ENCODE measurements around the gene CPT1C. TPM values are rescaled to one million over a fixed set of nuclear protein-coding genes. Genes with fewer than 3 reads are reported as not detected.

CPT1C gene
- total and polyA plus RNA-seq, 2 of the 8 experiments (the other 6 are each of a cell fraction or from before 2014, with no cell fraction given), result 79.6 to 91.8 TPM

- no peak overlapping the region for H2BK15ac ChIP-seq (ENCODE audit: low read length)
- H3K4me3 ChIP-seq (ENCODE audit: extremely low read depth in 1 of 4, insufficient read depth in 2 of 4, low read depth in 3 of 4, low read length in 4 of 4), result no peak overlapping the region
- no peak overlapping the region for H3K4ac ChIP-seq (replicated peaks; ENCODE audit: insufficient read length, low read depth, low read length)
- H3K27me3 ChIP-seq (replicated peaks in 1 of 4; ENCODE audit: control insufficient read depth in 3 of 4, extremely low read depth in 1 of 4, insufficient read depth in 3 of 4, low read length in 3 of 4), result no peaks in the 10 kb centered on the region
- no peak overlapping the region for H2AFZ ChIP-seq (ENCODE audit: low read length)
- no peak for TF ChIP-seq NANOG (IDR thresholded peaks at IDR 0.05; ENCODE audit: insufficient read depth, low read depth, low read length, poor library complexity, severe bottlenecking)
- TF ChIP-seq CREB1 (IDR thresholded peaks at IDR 0.05), result no peak
- no peak for TF ChIP-seq E2F6 (IDR thresholded peaks at IDR 0.05)
- TF ChIP-seq MAX (IDR thresholded peaks at IDR 0.05), result no peak
- TF ChIP-seq CHD2 (IDR thresholded peaks at IDR 0.05; ENCODE audit: low read length), result no peak
- no peak for TF ChIP-seq CBX8 (IDR thresholded peaks at IDR 0.05; ENCODE audit: borderline replicate concordance, low read depth, low read length)
- no peak for TF ChIP-seq KDM4A (IDR thresholded peaks at IDR 0.05; ENCODE audit: low read depth, low read length, severe bottlenecking)
- TF ChIP-seq JUN (IDR thresholded peaks at IDR 0.05; ENCODE audit: low read depth, low read length), result no peak
- TF ChIP-seq KDM5A (IDR thresholded peaks at IDR 0.05; ENCODE audit: low read length), result no peak
- no peak for TF ChIP-seq BRCA1 (IDR thresholded peaks at IDR 0.05; ENCODE audit: low read depth, low read length)
- TF ChIP-seq FOSL1 (IDR thresholded peaks at IDR 0.05; ENCODE audit: insufficient read depth, low read depth, low read length), result no peak
- no peak for TF ChIP-seq SRF (IDR thresholded peaks at IDR 0.05; ENCODE audit: low read depth, low read length)
- TF ChIP-seq CTBP2 (IDR thresholded peaks at IDR 0.05; ENCODE audit: borderline replicate concordance, insufficient read depth, insufficient read length, low read length), result no peak
- TF ChIP-seq ASH2L (IDR thresholded peaks at IDR 0.05; ENCODE audit: low read length), result no peak
- no peaks in the 10 kb centered on the region for H3K36me3 ChIP-seq (ENCODE audit: control insufficient read depth in 2 of 4, insufficient read depth in 4 of 4, low read length in 3 of 4)
- ChIA-PET CTCF (ENCODE audit: partially characterized antibody) (interaction anchor here (0.8 kb wide), 1 partner anchor 57 kb away, joined by 3 read pairs; no protein-coding TSS in a partner anchor), POLR2A (ENCODE audit: partially characterized antibody) (interaction anchor here (1.3 kb wide), 2 partner anchors 67 to 177 kb away, joined by 3 to 4 read pairs; partner anchors contain the start of genes ATF5 and NUP62)
- no peak overlapping the region for H3K56ac ChIP-seq (replicated peaks; ENCODE audit: insufficient read length, low read depth, low read length)
- no peaks in the 10 kb centered on the region for H3K79me1 ChIP-seq (ENCODE audit: low read depth, low read length)
- H3K23me2 ChIP-seq (ENCODE audit: low read depth, low read length), result no peaks in the 10 kb centered on the region
- no peak overlapping the region for H2BK5ac ChIP-seq (ENCODE audit: low read depth, low read length)
- FAIRE-seq (no peak), DNase-seq (ENCODE audit: low read depth in 1 of 2, low spot score in 2 of 2) (no peak)
- WGBS, 2 experiments (ENCODE audit: extremely low coverage in 1 of 2, insufficient coverage in 1 of 2, insufficient read length in 1 of 2, insufficient replicate concordance in 2 of 2, low coverage in 1 of 2, low lambda C conversion rate in 2 of 2, missing lambda C conversion rate in 1 of 2), result 78% methylated on average over 1 of the region's 1 CpG; no CpG with 5 or more reads in 1 of the 2 experiments
- H3K23ac ChIP-seq (ENCODE audit: insufficient read length), result no peak overlapping the region
- no peak overlapping the region for H4K91ac ChIP-seq (replicated peaks; ENCODE audit: insufficient read length, low read length)
- H3K4me2 ChIP-seq (ENCODE audit: insufficient read depth in 1 of 2, low read depth in 2 of 2, low read length in 2 of 2), result no peak overlapping the region
- no peaks in the 10 kb centered on the region for H3K79me2 ChIP-seq (ENCODE audit: control insufficient read depth in 1 of 2, insufficient read depth in 2 of 2, low read length in 2 of 2)
- H3K9ac ChIP-seq (replicated peaks in 1 of 4; ENCODE audit: extremely low read depth in 1 of 4, low read depth in 3 of 4, low read length in 3 of 4), result no peak overlapping the region
- no peak overlapping the region; the same call in 1 of the 2 replicates for H2BK20ac ChIP-seq (ENCODE audit: low read length)
- no peak overlapping the region for H2AK5ac ChIP-seq (ENCODE audit: low read depth, low read length)
- H2BK12ac ChIP-seq (ENCODE audit: low read depth, low read length), result no peak overlapping the region
- no peak overlapping the region for H2BK120ac ChIP-seq (replicated peaks; ENCODE audit: low read depth, low read length)
- no peak overlapping the region for H3K27ac ChIP-seq (ENCODE audit: low read depth, low read length)
- H3K9me3 ChIP-seq (ENCODE audit: insufficient read depth in 2 of 2, low read depth in 1 of 2, low read length in 1 of 2), result peaks cover 0 to 7% of the 10 kb centered on the region in 2 experiments; a peak in 2 of 4 replicates
- no peak overlapping the region for H4K5ac ChIP-seq (ENCODE audit: insufficient read length, low read depth, low read length)
- H3K4me1 ChIP-seq (replicated peaks in 1 of 4; ENCODE audit: control insufficient read depth in 3 of 4, insufficient read depth in 4 of 4, low read length in 3 of 4), result no peaks in the 10 kb centered on the region
- no peak overlapping the region for H3K18ac ChIP-seq (ENCODE audit: extremely low read depth, low read length)
- no peaks in the 10 kb centered on the region for H4K20me1 ChIP-seq (replicated peaks in 1 of 2; ENCODE audit: control insufficient read depth in 1 of 2, insufficient read depth in 2 of 2, low read length in 2 of 2)
- H4K8ac ChIP-seq (ENCODE audit: extremely low read depth, insufficient read depth, low read length), result no peak overlapping the region
- H3K14ac ChIP-seq (ENCODE audit: insufficient read length), result no peak overlapping the region
Measured at GRCh38 chr19:49752701-49753100, 61.8 kb downstream of the CPT1C start.

Measured in H1 (cell line).